Keratinocyte (primary cell): ENCODE data around the gene MTCP1.

Source experiments
- EZH2 ChIP-seq: IDR thresholded peaks from one replicate; pipeline ENCODE4 v1.6.1; 2012; ENCODE audit warnings: inconsistent platforms, mild to moderate bottlenecking, low read length, moderate library complexity
- TF ChIP-seq, protein P1 (sequence below), 3 experiments: IDR thresholded peaks in 1 of 3; conservative IDR thresholded peaks in 1 of 3; optimal IDR thresholded peaks in 1 of 3; 2 replicates in 2 of 3; 3 replicates in 1 of 3; pipeline versions ENCODE3 to v1.5.1; 2011; ENCODE audit warnings: low read length in 3 of 3, mild to moderate bottlenecking in 3 of 3, moderate library complexity in 2 of 3, control low read depth in 1 of 3, inconsistent platforms in 1 of 3; ENCODE audit not compliant: insufficient read depth in 2 of 3; ENCODE audit errors: extremely low read depth in 1 of 3

DNA sequence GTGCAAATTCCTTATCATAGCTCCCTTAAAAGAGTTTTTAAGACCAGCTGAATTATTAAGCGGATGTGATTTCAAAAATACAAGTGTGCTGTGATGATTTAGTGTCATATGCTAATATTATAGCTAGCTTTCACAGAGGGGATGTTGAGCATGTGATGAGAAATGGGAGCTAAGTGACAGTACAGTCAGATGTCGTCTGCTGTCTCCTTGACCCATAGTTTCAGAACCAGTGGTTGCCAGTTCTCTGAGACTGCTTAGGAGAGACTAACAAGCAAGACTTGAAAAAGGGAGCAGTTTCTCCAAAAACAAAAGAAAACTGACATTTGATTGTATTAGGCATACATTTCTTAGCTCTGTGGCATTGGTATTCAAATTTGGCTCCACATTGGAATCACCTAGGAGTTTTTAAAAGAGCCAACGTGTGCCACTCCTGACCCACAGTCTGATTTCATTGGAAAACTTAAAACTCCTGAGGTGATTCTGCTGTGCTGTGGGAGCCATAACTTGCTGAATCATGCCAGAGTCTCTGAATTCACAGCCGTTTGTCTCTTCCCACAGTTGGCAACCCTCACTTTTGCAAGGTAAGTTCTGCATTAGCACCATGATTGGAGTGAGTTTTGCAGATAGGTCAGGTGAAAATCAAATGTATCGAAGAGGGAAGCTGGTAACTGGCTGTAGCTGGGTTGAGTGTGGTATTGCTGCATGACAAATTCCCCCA, 24.0 kb downstream of the MTCP1 start:
- TF ChIP-seq, protein P1, sequence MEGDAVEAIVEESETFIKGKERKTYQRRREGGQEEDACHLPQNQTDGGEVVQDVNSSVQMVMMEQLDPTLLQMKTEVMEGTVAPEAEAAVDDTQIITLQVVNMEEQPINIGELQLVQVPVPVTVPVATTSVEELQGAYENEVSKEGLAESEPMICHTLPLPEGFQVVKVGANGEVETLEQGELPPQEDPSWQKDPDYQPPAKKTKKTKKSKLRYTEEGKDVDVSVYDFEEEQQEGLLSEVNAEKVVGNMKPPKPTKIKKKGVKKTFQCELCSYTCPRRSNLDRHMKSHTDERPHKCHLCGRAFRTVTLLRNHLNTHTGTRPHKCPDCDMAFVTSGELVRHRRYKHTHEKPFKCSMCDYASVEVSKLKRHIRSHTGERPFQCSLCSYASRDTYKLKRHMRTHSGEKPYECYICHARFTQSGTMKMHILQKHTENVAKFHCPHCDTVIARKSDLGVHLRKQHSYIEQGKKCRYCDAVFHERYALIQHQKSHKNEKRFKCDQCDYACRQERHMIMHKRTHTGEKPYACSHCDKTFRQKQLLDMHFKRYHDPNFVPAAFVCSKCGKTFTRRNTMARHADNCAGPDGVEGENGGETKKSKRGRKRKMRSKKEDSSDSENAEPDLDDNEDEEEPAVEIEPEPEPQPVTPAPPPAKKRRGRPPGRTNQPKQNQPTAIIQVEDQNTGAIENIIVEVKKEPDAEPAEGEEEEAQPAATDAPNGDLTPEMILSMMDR (optimal IDR thresholded peaks at IDR 0.05 in 1 of 3, IDR thresholded peaks at IDR 0.05 in 1 of 3, conservative IDR thresholded peaks at IDR 0.05 in 1 of 3; ENCODE audit: extremely low read depth in 1 of 3, insufficient read depth in 2 of 3, low read length in 3 of 3): no peak
- TF ChIP-seq EZH2: no peak
